ENCODE data around the gene LRRC36. TPM values are rescaled to one million over a fixed set of nuclear protein-coding genes. Genes with fewer than 3 reads are reported as not detected.

The LRRC36 gene
- total and polyA plus RNA-seq, 8 donors, result 3.0 to 73.6 (median 55.7) TPM

DNA sequence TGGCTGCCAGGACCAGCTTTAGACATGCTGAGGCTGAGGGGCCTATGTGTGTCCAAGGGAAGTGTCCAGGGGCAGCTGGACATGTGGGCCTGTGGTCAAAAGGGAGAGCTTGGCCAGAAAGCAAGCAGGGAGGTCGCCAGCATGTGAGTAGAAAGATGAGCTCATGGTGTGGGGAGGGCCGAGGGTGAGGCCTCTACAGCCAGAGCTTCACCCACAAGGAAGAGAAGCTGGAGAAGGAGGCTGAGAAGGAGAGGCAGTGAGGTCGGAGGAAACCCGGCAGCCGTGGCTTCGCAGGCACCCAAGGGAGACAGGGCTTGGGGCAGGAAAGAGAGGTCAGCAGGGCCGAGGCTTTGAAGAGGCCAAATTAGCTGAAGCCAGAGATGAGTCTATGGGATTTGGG is 100.3 kb downstream of the LRRC36 start:
- Histone ChIP-seq H3K36me3 (no peaks in the 10 kb centered on the region), H3K4me1 (peaks cover 18 to 28% of the 10 kb centered on the region in 2 donors), H3K9me3 (no peaks in the 10 kb centered on the region), H3K4me3 (no peak overlapping the region), H3K27me3 (peaks cover 13 to 54% of the 10 kb centered on the region in 2 donors), H3K27ac (no peak overlapping the region)
- ATAC-seq, result no peak
- TF ChIP-seq, protein P1, sequence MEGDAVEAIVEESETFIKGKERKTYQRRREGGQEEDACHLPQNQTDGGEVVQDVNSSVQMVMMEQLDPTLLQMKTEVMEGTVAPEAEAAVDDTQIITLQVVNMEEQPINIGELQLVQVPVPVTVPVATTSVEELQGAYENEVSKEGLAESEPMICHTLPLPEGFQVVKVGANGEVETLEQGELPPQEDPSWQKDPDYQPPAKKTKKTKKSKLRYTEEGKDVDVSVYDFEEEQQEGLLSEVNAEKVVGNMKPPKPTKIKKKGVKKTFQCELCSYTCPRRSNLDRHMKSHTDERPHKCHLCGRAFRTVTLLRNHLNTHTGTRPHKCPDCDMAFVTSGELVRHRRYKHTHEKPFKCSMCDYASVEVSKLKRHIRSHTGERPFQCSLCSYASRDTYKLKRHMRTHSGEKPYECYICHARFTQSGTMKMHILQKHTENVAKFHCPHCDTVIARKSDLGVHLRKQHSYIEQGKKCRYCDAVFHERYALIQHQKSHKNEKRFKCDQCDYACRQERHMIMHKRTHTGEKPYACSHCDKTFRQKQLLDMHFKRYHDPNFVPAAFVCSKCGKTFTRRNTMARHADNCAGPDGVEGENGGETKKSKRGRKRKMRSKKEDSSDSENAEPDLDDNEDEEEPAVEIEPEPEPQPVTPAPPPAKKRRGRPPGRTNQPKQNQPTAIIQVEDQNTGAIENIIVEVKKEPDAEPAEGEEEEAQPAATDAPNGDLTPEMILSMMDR (IDR thresholded peaks at IDR 0.05), result no peak
- intact Hi-C loops (cut with DNase I), result loop anchor here in 1 of 2 donors (5.0 kb wide), 1 partner anchor 40 kb away; no protein-coding TSS in a partner anchor
- DNase-seq, result no peak

DNA sequence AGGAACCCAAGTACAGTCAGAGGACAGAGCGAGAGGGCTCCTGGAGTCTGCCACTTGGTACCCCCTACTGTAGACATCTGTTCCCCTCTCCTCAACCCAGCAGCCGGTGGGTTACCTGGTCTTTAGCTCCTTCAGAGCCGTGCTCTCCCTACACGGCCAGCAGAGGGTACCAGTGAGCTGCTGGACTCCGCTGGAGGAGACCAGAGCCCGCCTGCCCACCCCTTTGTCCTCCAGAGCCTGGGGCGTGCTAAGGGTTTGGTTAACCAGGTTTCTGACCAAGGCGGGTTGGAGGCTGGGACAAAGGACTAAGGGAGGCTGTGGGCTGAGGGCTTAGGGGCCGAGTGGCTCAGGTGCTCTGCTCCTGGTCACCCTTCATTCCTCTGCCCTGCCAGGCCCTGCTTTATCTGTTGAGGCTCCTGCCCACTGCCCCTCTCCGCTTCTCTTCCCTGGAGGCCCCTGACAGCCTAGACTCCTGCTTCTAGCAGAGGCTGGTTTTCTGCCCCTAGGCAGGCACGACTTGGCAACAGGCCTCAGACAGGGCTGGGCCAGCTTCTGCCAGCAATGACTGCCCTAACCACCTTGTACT is 101.6 kb downstream of the LRRC36 start:
- Histone ChIP-seq H3K4me1 (peaks cover 21 to 37% of the 10 kb centered on the region in 2 donors), H3K9me3 (no peaks in the 10 kb centered on the region), H3K27ac (no peak overlapping the region), H3K36me3 (no peaks in the 10 kb centered on the region), H3K27me3 (peaks cover 13 to 58% of the 10 kb centered on the region in 2 donors), H3K4me3 (no peak overlapping the region)
- TF ChIP-seq, protein P1 (IDR thresholded peaks at IDR 0.05), result peak; percentile 77 to 79
- intact Hi-C loops (cut with DNase I), result loop anchor here in 1 of 2 donors (5.0 kb wide), 1 partner anchor 39 kb away; no protein-coding TSS in a partner anchor
- peak; percentile 77 for ATAC-seq
- DNase-seq, result peak in 3 of 4 donors; percentile 65 to 85 (median 85)

DNA sequence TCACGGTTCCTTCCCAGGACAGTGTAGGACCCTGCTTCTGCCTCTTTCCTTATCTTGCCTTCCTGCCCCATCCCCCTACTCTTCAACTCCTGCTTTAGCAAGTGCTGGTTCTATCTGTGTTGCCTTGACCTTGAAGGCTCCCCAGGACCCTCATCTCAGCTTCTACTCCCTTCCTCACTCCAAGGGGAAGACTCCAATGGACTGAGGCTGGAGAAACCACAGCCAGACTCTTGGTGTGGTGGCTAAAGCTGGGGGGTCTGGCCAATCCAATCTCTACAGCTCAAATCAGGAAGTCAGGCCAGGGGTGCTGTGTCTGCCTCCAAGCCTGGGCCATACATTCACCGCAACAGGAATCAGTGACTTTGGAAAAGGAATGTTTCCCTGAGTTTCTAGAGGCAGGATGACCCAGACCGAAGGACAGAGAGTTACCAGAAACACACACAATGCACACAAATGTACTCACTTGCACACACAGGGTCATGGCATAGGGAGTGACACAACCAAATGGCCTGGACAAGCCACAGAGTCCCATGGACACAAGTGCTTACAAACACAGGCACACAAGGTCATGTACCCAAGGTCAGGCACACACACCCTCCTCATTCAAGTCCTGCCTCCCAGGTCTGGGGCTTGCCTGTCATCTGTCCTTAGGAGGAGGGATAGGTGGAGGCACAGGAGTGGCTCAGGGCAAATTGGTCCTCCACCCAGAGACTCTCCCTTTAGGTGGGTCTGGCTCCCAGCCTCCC is 102.6 kb downstream of the LRRC36 start:
- Histone ChIP-seq H3K36me3 (no peaks in the 10 kb centered on the region), H3K27me3 (peaks cover 13 to 56% of the 10 kb centered on the region in 2 donors), H3K4me3 (no peak overlapping the region), H3K27ac (no peak overlapping the region), H3K9me3 (no peaks in the 10 kb centered on the region), H3K4me1 (peaks cover 21 to 37% of the 10 kb centered on the region in 2 donors)
- ATAC-seq (no peak), DNase-seq (no peak)
- intact Hi-C loops (cut with DNase I), result loop anchor here in 1 of 2 donors (5.0 kb wide), 1 partner anchor 38 kb away; no protein-coding TSS in a partner anchor
- TF ChIP-seq, protein P1 (IDR thresholded peaks at IDR 0.05), result no peak

DNA sequence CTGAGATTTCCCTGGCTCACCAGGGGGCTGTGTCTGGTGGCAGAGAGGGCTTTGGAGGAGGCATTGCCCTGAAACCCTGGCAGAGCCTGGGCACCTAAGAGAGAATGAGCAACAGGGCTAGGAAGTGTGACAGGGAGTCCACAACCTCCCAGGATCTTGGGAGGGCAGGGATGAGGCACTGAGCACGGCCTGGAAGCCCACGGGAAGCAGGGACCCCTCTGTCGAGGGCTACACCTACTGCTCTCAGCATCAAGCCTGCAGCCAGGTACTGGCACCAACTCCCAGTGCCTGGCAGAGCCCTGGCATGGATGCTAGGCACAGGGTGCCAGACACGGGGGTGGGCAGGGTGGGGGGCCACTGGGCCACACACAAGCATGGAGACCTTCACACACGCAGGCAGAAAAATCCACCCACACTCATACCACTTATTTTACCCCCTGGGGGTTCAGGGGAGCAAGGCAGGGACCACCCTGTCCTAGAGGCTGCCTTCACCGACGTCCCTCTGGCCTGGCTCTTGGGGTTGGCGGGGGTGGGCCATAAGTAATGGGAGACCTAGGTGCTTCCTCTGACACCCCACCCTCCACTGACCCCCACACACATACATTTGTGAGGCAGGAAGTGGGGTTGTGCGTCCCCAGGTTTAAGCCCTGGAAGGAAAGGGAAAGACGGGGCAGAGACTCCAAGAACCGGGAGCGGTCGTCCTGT is 103.3 kb downstream of the LRRC36 start:
- intact Hi-C loops (cut with DNase I), result loop anchor here in 1 of 2 donors (5.0 kb wide), 1 partner anchor 37 kb away; no protein-coding TSS in a partner anchor
- DNase-seq (no peak), ATAC-seq (no peak)
- H3K4me3 ChIP-seq, result peak overlapping the region; percentile 33 to 48
- TF ChIP-seq, protein P1 (IDR thresholded peaks at IDR 0.05), result no peak
- no peak overlapping the region for H3K27ac ChIP-seq
- no peaks in the 10 kb centered on the region for H3K9me3 ChIP-seq
- no peaks in the 10 kb centered on the region for H3K36me3 ChIP-seq
- H3K27me3 ChIP-seq, result peaks cover 13 to 48% of the 10 kb centered on the region in 2 donors
- peaks cover 21 to 41% of the 10 kb centered on the region in 2 donors for H3K4me1 ChIP-seq
